ELF-1 (cell line): Measurements from ENCODE around the gene PC.
A peak's percentile ranks its signal among the peaks of the same experiment; 100 is the strongest.
"Not testable (repeated sequence)": the region's sequence is repeated elsewhere in the genome, so short reads cannot be mapped to it uniquely, and the experiment has no call there.

Source experiments
- DNase-seq: peaks from one replicate; pipeline ENCODE4 v3.0.0-alpha.2; 2016; ENCODE audit warnings: low read depth, low spot score

The PC gene, protein sequence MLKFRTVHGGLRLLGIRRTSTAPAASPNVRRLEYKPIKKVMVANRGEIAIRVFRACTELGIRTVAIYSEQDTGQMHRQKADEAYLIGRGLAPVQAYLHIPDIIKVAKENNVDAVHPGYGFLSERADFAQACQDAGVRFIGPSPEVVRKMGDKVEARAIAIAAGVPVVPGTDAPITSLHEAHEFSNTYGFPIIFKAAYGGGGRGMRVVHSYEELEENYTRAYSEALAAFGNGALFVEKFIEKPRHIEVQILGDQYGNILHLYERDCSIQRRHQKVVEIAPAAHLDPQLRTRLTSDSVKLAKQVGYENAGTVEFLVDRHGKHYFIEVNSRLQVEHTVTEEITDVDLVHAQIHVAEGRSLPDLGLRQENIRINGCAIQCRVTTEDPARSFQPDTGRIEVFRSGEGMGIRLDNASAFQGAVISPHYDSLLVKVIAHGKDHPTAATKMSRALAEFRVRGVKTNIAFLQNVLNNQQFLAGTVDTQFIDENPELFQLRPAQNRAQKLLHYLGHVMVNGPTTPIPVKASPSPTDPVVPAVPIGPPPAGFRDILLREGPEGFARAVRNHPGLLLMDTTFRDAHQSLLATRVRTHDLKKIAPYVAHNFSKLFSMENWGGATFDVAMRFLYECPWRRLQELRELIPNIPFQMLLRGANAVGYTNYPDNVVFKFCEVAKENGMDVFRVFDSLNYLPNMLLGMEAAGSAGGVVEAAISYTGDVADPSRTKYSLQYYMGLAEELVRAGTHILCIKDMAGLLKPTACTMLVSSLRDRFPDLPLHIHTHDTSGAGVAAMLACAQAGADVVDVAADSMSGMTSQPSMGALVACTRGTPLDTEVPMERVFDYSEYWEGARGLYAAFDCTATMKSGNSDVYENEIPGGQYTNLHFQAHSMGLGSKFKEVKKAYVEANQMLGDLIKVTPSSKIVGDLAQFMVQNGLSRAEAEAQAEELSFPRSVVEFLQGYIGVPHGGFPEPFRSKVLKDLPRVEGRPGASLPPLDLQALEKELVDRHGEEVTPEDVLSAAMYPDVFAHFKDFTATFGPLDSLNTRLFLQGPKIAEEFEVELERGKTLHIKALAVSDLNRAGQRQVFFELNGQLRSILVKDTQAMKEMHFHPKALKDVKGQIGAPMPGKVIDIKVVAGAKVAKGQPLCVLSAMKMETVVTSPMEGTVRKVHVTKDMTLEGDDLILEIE

DNA sequence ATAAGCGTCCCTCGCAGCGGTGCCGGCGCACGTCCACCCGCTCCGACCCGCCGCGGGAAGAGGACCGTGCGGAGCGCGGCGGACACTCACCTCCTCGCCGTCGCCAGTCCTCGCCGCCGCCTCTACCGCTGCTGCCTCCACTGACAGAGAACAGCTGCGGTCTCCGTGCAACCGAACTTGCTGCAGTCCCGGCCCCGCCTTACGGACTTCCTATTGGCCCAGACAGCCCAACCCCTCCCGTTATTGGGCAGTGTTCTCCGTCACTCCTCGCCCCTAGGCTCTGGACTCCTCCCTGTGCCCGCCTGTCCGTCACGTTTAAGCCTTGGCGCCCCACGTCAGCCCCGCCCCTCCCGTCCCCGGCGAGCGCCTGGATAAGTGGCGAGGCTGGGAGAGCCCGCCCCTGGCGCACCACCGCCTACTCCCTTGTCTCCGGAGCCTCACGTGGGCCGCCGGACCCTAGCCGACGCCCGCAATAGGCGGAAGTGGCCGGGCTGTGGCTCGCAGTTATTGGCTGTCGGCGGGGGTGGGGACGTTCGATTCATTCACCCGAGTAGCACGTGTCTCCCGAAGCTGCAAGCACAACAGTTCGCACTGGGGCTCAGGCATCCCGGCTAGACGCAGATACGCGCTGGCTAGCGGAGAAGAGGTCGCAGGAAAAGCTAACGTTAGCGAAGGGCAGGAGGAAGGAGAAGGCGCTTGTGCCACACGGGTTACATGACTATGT lies at the start of gene PC:
TSS of gene PC (minus strand) at position 152 of the 724 bp plus-strand sequence. CDS start 86,224 bp downstream, outside the sequence.
- peak; percentile 100 for DNase-seq

DNA sequence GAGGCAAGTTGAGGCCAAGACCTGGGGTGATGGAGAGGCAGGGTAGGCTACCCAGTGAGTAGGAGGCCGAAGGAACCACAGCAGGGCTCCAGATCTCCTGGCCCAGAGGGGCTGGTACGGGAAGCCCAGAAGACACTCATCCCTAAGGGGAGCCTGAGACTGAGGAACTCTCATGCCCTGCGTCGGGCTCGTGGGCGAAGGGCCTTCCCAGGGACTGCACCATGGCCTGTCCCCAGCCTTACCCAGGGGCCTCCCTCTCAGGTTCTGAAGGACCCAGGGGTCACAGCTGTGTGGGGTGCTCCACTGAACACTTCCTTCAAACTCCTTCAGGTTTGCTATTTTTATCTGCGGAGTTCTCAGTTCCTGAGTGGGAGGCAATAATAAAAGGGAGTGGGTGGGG lies 48.9 kb upstream of the PC start:
- DNase-seq, result no peak

DNA sequence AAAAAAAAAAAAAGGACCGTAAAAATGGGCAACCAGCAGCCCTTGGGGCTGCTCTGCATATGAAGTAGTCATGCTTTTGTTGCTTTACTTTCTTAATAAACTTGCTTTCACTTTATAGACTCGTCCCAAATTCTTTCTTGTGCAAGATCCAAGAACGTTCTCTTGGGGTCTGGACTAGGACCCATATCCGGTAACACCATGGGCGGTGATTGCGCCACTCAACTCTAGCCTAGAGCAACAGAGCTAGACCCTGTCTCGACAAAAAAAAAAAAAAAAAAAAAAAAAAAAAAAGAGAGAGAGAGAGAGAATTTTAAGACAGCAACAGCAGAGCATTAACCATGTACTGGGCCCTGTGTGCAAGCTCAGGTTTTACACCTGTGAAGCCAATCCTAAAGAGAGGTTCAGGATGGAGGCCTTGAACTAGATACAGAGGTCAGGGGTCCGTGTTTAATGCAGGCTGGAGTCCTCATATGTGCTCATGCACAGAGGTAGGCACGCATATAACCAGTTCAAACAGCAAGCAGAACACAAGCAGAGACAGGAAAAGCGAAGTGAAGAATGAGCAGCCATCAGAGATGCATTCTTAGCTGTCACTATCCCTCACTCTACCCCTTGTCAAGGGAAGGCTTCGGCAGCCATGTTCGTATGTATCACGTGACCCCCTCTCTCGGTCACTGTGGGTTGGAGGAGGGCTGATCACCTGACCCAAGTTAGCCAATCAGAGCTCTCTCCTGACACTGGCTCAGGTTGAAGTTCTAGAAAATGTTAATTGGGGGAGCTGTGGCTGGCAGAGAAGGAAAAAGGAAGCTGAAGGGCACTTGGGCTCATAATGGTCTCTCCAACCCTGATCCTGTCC lies 48.1 kb upstream of the PC start:
- DNase-seq, result peak; percentile 74

DNA sequence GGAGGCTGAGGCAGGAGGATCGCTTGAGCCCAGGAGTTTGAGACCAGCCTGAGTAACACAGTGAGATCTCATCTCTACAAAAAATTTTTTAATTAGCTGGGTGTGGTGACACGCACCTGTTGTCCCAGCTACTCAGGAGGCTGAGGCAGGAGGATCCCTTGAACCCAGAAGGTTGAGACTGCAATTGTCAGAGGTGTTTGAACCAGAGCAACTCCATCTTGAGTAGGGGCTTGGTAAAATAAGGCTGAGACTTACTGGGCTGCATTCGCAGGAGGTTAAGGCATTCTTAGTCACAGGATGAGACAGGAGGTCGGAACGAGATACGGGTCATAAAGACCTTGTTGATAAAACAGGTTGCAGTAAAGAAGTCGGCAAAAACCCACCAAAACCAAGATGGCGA lies 47.0 kb upstream of the PC start:
- not testable (repeated sequence) for DNase-seq

DNA sequence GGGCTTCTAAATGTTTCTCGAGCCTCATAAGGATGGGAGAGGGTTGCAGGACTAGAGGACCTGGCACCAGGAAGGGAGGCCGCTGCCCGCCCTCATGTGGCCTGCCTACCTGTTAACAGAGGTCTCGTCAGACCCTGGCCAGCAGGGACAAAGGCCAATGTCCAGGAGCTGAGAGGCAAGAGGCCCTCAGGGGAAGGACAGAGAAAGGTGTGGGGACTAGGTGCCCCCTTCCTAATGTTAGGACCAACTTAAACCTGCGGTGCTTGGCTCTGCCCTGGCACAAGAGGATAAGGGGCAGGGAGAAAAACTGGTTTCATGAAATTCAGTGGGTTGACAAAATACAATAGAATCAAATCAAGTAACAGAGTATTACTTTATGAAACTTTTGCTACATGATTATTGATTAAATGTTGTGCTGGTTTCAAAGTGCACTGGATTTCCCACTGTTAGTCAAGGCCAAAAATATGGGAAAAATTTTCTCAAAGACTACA lies 44.8 kb upstream of the PC start:
- DNase-seq, result no peak

DNA sequence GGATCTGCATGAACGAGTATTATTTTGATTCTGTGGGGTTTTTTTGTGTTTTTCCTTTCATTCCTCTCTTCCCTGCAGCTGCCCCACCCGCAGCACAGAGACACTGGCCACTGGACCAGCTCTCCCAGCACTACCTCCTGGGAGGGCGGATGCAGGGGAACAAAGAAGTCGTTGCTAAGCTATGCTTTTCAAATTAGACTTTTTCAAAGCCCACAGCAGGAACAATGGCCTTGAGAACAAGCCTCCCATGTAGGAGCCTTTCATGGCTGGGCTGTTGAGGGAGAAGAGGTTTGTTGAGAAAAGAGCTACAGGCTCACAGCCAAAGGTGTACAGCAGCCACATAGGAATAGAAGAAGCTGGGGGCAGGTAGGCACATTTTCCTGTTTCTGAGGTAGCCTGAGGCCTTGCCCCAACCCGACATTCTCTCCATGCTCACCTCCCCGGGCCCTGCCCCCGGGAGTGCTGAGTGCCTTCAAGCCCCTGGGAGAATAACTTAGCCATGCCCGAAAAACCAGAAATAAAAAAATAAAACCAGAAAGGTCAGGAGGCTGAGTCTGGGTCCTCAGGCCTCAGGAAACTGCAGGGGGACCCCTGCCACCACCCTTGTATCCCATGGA lies 44.2 kb upstream of the PC start:
- DNase-seq, result peak; percentile 50

DNA sequence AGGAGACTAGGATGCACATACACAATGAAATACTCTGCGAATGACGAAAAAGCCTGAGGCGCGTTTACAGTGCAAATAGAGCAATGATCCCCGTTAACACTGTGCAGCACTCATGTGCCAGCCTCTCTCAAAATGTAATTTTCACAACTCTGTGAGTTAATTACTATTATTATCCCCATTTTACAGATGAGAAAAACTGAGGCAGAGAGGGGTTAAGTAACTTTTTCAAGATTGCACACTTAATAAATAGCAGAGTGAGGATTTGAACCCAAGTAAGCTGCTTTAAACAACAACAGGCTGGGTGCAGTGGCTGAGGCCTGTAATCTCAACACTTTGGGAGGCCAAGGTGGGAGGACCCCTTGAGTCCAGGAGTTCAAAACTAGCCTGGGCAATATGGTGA lies 43.1 kb upstream of the PC start:
- no peak for DNase-seq

DNA sequence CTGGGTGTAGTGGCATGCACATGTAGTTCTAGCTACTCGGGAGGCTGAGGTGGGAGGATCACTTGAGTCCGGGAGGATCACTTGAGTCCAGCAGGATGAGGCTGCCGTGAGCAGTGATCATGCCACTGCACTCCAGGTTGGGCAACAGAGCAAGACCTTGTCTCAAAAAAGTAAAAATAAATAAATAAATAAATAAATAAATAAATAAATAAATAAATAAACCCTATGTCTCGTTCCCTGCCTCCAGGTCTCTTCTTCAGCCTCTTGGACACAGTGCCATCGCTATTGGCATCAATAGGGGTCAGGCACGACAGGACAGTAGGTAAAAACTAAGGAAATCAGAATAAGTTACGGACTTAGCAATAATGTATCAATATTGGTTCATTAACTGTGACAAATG lies 41.4 kb upstream of the PC start:
- DNase-seq, result no peak

DNA sequence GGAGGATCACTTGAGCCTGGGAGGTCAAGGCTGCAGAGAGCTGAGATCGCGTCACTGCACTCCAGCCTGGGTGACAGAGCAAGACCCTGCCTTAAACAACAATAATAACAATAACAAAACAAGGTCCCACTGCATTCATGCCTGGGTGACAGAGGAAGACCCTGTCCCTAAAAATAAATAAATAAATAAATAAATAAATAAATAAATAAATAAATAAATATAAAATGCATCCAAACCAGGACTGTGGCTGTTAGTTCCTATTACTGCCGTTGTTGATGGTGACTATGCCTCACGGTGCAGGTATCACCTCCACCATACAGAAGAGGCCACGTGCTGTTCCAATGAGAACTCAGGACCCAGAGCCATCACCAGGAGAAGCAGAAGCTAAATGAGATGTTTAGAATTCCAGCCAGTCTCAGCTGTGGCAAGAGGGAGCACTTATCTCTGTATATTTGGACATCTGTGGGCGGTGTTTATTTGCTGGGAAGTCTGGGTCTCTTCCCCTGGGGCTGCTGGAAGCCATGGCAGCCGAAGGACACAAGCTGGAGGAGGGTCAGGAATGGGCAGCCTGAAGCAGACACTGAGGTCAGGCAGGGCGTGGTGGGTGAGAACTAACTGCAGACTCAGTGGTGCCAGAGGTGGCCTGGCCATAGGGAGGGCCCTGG lies 38.6 kb upstream of the PC start:
- peak; percentile 55 for DNase-seq

DNA sequence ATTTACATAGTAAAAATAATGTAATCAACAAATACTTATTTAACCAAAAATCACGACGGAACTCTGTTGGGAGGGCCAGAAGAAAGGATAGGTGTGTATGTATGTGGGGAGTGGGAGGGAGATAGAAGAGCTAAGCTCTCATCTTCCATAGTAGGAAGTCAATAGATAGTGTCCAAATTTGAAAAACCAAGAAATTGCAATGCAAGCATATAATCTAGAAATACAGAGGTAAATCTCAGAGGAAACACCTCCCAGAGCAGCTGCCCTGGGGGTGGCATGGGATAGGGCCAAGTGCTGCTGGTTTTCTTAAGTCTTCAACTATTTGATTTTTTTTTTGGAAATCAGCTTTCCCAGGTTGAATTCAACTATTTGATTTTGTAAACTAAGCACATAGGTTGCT lies 33.9 kb upstream of the PC start:
- DNase-seq, result no peak

DNA sequence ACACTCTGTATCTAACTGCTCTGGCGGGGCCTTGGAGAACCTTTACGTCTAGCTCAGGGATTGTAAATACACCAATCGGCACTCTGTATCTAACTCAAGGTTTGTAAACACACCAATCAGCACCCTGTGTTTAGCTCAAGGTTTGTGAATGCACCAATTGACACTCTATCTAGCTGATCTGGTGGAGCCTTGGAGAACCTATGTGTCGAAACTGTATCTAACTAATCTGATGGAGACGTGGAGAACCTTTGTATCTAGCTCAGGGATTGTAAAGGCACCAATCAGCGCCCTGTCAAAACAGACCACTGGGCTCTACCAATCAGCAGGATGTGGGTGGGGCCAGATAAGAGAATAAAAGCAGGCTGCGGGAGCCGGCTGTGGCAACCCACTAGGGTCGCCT lies 31.2 kb upstream of the PC start:
- not testable (repeated sequence) for DNase-seq

DNA sequence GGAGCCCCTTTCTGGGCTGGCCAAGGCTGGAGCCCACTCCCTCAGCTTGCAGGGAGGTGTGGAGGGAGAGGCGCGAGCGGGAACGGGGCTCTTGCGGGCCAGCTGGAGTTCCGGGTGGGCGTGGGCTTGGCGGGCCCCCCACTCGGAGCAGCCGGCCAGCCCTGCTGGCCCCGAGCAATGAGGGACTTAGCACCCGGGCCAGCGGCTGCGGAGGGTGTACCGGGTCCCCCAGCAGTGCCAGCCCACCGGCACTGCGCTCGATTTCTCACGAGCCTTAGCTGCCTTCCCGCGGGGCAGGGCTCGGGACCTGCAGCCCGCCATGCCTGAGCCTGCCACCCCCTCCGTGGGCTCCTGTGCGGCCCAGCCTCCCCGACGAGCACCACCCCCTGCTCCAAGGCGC lies 30.6 kb upstream of the PC start:
- DNase-seq, result not testable (repeated sequence)

DNA sequence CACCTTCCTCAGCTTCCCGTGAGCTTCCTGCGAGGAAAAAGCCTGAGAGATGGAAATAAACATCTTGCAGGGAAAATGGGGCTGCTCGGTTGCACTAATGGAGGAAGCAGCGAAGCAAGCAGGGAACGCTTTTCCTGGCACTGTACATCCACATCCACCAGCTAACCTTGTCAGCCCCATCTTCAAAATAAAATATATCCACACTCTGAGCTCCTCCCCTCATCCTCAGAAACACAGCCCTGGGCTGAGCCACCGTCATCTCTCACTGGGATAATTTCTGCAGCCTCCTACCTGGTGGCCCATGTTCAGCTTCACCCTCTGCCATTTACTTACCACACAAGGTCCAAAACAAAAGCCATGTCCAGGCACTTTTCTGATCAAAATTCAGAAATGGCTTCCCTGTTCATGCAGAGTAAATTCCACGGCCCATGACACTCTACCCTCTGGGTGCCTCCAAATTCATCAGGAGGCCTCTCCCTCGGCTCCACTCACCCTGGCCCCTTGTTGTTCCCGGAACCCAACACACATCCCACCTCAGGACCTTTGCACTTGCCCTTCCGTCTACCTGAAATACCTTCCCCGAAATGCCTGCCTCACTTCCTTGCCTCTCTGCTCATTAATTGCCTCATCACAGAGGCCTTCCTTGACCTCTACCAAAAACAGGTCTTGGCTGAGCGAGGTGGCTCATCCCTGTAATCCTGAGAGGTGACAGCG lies 29.9 kb upstream of the PC start:
- no peak for DNase-seq

DNA sequence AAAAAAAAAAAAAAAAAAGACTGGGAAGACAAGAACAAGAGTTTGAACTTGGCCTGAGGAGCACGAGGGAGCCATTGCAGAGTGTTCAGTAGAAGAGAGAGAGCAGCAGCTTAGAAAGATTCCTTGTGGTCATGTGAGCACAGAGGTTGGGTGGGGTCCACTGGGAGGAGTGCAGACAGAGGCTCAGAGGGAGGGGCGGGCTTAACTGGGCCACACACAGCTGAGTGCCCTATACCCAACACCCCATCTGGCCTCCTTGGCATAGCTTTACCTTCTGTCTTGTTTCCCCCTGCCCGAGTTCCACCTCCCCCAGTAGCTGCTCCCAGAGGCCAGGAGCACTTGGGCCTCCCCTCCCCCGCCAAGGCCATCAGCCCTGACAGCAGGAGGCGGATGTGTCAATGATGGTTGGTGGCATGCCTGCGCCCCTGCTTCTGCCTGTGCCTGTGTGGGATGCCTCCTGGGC lies 29.0 kb upstream of the PC start:
- peak; percentile 44 for DNase-seq

DNA sequence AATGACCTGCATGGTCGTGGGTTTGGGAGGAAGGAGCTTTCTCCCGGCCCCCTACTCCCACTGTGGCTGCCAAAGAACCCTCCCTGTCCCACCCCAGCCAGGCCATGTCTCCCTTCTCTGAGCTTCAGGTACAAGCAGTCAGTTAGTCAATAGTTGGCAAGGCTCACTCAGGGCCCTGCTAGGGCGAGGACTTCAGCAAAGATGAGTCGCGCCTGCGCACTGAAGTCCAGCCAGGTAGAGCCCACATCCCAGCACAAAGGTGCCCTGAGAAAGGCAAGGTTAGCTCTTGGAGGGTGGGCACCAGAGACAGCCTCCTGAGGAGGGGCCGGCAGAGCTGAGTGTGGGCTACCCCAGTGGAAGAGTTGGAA lies 28.0 kb upstream of the PC start:
- no peak for DNase-seq

DNA sequence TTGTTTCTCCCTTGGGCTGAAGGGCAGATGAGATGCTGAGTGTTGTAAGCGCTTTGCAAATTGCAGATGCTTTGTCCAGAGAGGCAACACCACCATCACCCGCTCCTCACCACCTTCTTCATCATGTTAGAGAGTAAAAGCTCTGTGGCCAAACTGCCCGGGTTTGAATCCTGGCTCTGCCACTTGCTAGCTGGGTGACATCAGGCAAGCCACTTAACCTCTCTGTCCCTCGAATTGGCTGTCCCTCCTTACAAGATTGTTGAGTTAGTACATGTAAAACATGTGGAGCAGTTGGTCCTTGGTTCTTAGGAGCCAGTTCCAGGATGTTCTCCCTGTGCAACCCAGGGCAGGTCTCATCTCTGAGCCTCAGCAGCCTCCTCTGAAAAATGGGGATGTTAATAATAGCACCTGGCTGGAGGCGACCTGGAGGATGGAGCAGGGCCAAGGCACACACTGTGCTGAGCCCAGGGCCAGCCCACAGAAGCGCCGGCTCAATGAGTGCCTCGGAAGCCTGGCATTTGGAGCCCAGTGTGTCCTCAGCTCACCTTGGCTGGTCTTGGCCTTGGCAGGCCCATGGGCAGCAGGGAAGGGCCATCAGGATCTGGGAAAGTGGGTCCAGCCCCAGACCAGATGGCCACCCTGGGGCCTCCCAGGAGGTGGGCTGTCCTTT lies 27.5 kb upstream of the PC start:
- DNase-seq, result no peak

DNA sequence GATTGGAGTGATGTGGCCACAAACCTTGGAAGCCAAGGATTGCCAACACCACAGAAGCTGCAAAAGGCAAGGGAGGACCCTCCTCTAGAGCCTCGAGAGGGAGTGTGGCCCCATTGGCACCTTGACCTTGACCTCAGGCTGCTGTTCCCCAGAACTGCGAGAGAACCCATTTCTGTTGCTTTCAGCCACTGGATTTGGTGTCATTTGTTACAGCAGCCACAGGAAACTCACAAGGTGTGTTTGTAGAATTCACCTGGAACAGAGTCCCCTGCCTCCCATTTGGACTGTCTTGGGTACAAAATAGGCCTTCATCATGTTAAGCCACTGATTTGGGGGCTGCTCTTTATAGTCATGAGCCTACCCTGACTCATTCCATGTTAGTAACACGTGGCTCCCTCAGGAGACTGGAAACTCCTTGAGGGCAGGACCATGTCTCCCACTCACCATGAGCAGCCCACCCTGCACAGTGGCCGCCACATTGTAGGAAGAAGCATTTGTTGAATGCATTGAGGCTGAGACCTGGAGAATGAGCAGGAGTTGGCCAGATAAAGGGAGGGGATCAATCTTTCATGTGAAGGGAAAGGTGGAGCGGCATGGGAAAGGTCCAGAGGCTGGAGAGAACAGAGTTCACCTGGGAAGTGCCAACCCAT lies 25.2 kb upstream of the PC start:
- no peak for DNase-seq
